Adrenal gland (tissue), 12 donors: ENCODE data around the gene TSPAN9. TPM values are rescaled to one million over a fixed set of nuclear protein-coding genes. Genes with fewer than 3 reads are reported as not detected.

Source experiments
- DNase-seq, 7 donors: peaks; one replicate each; pipeline ENCODE4 v3.0.0-alpha.2; 2019 to 2020
- H3K27ac ChIP-seq, 5 donors: fragments of 200-600 bp; sonication (generic) in 4 of 5; 1 replicate in 3 of 5; 2 replicates in 2 of 5; pipeline versions ENCODE4 v1.5.1 to v1.8.0; 2016 to 2020; ENCODE audit warnings: mild to moderate bottlenecking in 1 of 5
- H3K27me3 ChIP-seq: fragments of 200-600 bp; 2 replicates; pipeline ENCODE4 v1.8.0; 2021
- H3K36me3 ChIP-seq, 2 donors: fragments of 200-600 bp; replicated peaks in 1 of 2; 1 replicate in 1 of 2; 2 replicates in 1 of 2; pipeline versions ENCODE4 v1.5.1 to v1.8.0; 2018 to 2022
- H3K4me1 ChIP-seq, 2 donors: fragments of 200-600 bp; replicated peaks in 1 of 2; 1 replicate in 1 of 2; 2 replicates in 1 of 2; pipeline versions ENCODE4 v1.5.1 to v1.8.0; 2018 to 2021
- H3K4me3 ChIP-seq, 4 donors: fragments of 200-600 bp; sonication (generic) in 3 of 4; one replicate each; pipeline ENCODE4 v1.5.1; 2016 to 2018
- H3K9me3 ChIP-seq, 3 donors: fragments of 200-600 bp; sonication (generic) in 1 of 3; replicated peaks in 1 of 3; 1 replicate in 2 of 3; 2 replicates in 1 of 3; pipeline versions ENCODE4 v1.5.1 to v1.8.0; 2016 to 2021
- POLR2A ChIP-seq, 2 donors: fragments of 450-650 bp; IDR thresholded peaks; one replicate each; pipeline ENCODE4 v1.6.1; 2017; ENCODE audit warnings: antibody characterized with exemption in 2 of 2, mild to moderate bottlenecking in 2 of 2, moderate library complexity in 1 of 2
- WGBS, 4 donors: extraction: QIAGEN DNeasy Blood & Tissue Kit in 2 of 4; methylation state at CpG; one replicate each; pipeline versions ENCODE4 v1.1.5 to v1.1.7; 2013 to 2017; 5-methylcytosine and 5-hydroxymethylcytosine counted together
- intact Hi-C, 2 donors: fragments of 100-400 bp; cut with DNase I; formaldehyde crosslinking; loops; one replicate each; pipeline versions ENCODE4 v1.14.1 to v1.15.0; 2022 to 2023
- polyA plus RNA-seq, 3 donors: library from polyadenylated mRNA; stranded (reverse); fragments of 200-250 nt in 2 of 3; fragments of 350-450 nt in 1 of 3; fragmentation: Illumina TruSeq in 1 of 3; extraction: RNeasy Lipid Tissue Mini Kit (QIAGEN cat#74804) in 1 of 3; gene quantifications; one replicate each; pipeline ENCODE4 v1.2.3, GENCODE V29; 2013 to 2014
- total RNA-seq, 9 donors: library from RNA; depleted of rRNA in 4 of 9; stranded (reverse); fragments of >200 nt in 4 of 9; fragments of 120-200 nt in 1 of 9; fragmentation: NEBNext Ultra II Directional in 1 of 9; extraction: Animal tissue kit (Norgen Biotek cat#: 25700) in 1 of 9; gene quantifications; one replicate each; pipeline versions ENCODE4 v1.1.0 to v1.2.4, GENCODE V29; 2013 to 2023
- TF ChIP-seq, protein P1 (sequence below), 6 experiments: fragments of 450-650 bp in 4 of 6; fragments of 200-600 bp in 2 of 6; sonication (generic) in 1 of 6; IDR thresholded peaks; 1 replicate in 5 of 6; 2 replicates in 1 of 6; pipeline versions ENCODE4 v1.5.1 to v1.8.0; 2016 to 2021; ENCODE audit warnings: antibody characterized with exemption in 6 of 6, mild to moderate bottlenecking in 2 of 6, moderate library complexity in 1 of 6
- donor health status: healthy with polysubstance abuse.
- donor health status: Bipolar disorder and iron deficiency.
- donor health status: DM: yes; HTN: yes; CAD: no.
- donor health status: DM: no; HTN: no; CAD: no.
- donor health status: DM: no; HTN: no; CAD: no.
- donor health status: DM: yes; HTN: yes; CAD: no.

TSPAN9 gene
- total and polyA plus RNA-seq, 12 donors, result 12.4 to 31.4 (median 22.4) TPM

DNA sequence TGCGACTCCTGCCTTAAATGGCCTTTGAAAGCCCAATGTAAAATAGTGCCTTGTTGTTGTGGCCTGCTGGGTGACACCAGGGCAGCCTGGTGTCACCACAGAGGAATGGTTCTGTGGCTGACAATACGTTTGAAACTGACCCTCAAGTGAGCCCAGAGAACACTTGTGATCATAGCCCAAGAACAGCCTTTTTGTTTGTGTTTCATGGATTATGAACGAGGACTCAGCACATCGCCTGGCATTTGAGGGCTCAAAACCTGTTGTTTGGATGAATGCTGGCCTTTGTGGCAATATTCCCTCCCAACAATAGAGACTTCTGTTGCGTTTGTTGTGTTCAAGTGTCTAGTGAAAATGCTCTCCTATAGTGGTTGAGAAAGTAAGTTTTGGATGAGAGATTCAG lies 48.5 kb downstream of the TSPAN9 start:
- H3K9me3 ChIP-seq, result no peaks in the 10 kb centered on the region
- no peak overlapping the region for H3K27ac ChIP-seq
- H3K36me3 ChIP-seq, result no peaks in the 10 kb centered on the region
- no peak overlapping the region for H3K4me3 ChIP-seq
- DNase-seq, result no peak
- TF ChIP-seq, protein P1, sequence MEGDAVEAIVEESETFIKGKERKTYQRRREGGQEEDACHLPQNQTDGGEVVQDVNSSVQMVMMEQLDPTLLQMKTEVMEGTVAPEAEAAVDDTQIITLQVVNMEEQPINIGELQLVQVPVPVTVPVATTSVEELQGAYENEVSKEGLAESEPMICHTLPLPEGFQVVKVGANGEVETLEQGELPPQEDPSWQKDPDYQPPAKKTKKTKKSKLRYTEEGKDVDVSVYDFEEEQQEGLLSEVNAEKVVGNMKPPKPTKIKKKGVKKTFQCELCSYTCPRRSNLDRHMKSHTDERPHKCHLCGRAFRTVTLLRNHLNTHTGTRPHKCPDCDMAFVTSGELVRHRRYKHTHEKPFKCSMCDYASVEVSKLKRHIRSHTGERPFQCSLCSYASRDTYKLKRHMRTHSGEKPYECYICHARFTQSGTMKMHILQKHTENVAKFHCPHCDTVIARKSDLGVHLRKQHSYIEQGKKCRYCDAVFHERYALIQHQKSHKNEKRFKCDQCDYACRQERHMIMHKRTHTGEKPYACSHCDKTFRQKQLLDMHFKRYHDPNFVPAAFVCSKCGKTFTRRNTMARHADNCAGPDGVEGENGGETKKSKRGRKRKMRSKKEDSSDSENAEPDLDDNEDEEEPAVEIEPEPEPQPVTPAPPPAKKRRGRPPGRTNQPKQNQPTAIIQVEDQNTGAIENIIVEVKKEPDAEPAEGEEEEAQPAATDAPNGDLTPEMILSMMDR (IDR thresholded peaks at IDR 0.05), result no peak
- TF ChIP-seq POLR2A (IDR thresholded peaks at IDR 0.05), result no peak
- 88 to 94% (median 90%) methylated on average over 4 to 5 of the region's 5 CpGs for WGBS, 4 donors
- no peaks in the 10 kb centered on the region for H3K27me3 ChIP-seq
- intact Hi-C loops, result no loop called here
- peaks cover 11 to 25% of the 10 kb centered on the region in 2 donors for H3K4me1 ChIP-seq

DNA sequence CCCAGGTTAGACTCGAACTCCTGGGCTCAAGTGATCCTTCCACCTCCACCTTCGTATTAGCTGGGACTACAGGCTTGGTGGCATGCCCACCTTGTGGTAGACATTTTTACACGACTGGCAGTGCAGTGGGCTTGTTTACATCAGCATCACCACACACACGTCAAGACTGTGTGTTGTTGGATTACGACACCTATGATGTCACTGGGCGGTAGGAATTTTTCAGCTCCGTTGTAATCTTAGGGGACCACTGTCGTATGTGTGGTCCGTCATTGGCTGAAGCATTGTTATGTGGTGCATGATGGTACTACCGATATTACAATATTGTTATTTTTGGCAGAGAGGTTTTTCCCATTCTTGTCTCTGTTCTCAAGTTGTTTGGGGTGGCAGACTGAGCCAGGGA lies 50.7 kb downstream of the TSPAN9 start:
- intact Hi-C loops, result no loop called here
- WGBS, 4 donors, result 83 to 89% (median 86%) methylated on average over 10 of the region's 10 CpGs
- Histone ChIP-seq H3K9me3 (no peaks in the 10 kb centered on the region), H3K27ac (no peak overlapping the region), H3K27me3 (no peaks in the 10 kb centered on the region), H3K4me3 (no peak overlapping the region), H3K36me3 (no peaks in the 10 kb centered on the region), H3K4me1 (peaks cover 6 to 22% of the 10 kb centered on the region in 2 donors)
- TF ChIP-seq POLR2A (IDR thresholded peaks at IDR 0.05), result no peak
- TF ChIP-seq, protein P1 (IDR thresholded peaks at IDR 0.05), result no peak
- DNase-seq, result no peak

DNA sequence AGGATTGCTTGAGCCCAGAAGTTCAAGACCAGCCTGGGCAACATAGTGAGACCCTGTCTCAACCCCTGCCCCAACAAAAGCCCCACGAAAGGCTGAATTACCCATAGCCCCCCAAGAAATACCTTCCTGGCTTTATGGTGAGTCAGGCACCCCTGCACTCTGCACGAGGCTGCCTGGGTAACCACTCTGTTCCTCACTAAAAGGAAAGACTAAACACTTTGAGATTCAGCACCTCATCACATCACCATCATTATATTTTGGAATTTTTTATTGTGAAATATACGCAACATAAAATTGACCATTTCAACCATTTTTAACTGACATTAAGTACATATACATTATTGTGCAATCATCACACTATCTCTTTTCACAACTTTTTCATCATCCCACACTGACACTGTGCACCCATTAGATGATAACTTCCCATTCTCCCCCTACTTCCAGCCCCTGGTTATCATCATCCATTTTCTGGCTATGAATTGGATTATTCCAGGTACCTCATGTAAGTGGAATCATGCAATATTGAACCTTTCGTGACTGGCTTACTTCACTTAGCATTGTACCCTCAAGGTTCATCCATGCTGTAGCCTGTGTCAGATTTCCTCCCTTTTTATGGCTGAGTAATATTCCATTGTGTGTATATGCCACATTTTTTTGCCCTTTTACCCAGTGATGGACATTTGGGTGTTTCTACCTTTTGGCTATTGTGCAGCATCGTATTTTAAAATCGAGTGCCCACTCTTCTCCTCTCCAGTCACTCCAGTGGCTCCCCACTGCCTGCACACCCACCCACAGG lies 51.5 kb downstream of the TSPAN9 start:
- H3K4me1 ChIP-seq, result peaks cover 2 to 13% of the 10 kb centered on the region in 2 donors
- no peaks in the 10 kb centered on the region for H3K27me3 ChIP-seq
- no peak for DNase-seq
- intact Hi-C loops, result no loop called here
- H3K4me3 ChIP-seq, result no peak overlapping the region
- H3K36me3 ChIP-seq, result no peaks in the 10 kb centered on the region
- no peaks in the 10 kb centered on the region for H3K9me3 ChIP-seq
- H3K27ac ChIP-seq, result no peak overlapping the region
- TF ChIP-seq, protein P1 (IDR thresholded peaks at IDR 0.05), result no peak
- TF ChIP-seq POLR2A (IDR thresholded peaks at IDR 0.05), result no peak
- 89 to 96% (median 93%) methylated on average over 6 of the region's 6 CpGs for WGBS, 4 donors

DNA sequence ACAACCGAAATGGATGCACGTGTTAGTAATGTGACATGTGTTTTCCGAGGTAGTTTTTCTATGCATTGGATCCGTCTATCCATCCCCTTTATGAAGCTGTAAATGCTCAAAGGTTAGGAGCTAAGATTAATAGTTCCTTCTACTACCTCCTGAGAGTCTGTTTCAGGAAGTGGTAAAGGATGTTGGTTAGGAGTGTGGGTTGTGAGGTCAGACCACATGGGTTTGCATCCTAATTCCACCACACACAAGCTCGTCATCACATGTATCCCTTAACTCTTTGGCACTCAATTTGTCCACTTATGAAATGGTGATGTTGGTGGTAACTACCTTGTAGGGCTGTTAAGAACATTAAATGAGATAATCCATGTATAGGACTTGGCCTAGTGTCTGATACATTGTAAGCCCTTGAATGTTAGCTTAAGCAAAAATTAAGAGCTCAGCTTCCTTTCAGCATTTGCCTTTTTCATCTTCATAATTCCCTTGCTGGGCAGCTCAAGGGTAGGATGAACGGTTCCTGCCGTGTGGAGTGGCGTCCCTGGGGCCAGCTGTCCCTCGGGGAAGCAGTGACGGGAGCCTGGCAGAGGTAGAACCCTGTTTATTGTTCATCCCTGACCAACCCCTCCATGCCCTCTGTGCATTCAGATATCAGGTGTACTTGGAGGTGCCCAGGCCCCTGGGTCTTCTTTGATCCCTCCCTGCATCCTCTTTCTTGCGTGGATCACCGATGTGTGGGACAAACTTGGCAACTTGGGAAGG lies 52.3 kb downstream of the TSPAN9 start:
- Histone ChIP-seq H3K27ac (no peak overlapping the region), H3K4me1 (peaks cover 0 to 11% of the 10 kb centered on the region in 2 donors), H3K27me3 (no peaks in the 10 kb centered on the region), H3K36me3 (no peaks in the 10 kb centered on the region), H3K4me3 (no peak overlapping the region), H3K9me3 (no peaks in the 10 kb centered on the region)
- TF ChIP-seq, protein P1 (IDR thresholded peaks at IDR 0.05), result no peak
- TF ChIP-seq POLR2A (IDR thresholded peaks at IDR 0.05), result no peak
- WGBS, 4 donors, result 68 to 70% (median 69%) methylated on average over 12 of the region's 12 CpGs
- intact Hi-C loops, result loop anchor here in 1 of 2 donors (10.0 kb wide), 1 partner anchor 55 kb away; the partner anchor contains the start of gene TSPAN9
- DNase-seq, result no peak
